Gastroesophageal sphincter (tissue), 4 donors: ENCODE data around the gene NUDT11. TPM values are rescaled to one million over a fixed set of nuclear protein-coding genes. Genes with fewer than 3 reads are reported as not detected.

ENCODE experiments used
- ATAC-seq: fragments of 150-250 bp; one replicate; pipeline ENCODE4 v1.9.1; 2016; ENCODE audit warnings: mild to moderate bottlenecking, moderate library complexity
- H3K27ac ChIP-seq, 4 donors: fragments of 200-600 bp; sonication (generic) in 3 of 4; 1 replicate in 3 of 4; 2 replicates in 1 of 4; pipeline ENCODE4 v1.5.1; 2016 to 2019
- H3K27me3 ChIP-seq: fragments of 200-600 bp; sonication (generic); one replicate; pipeline ENCODE4 v1.5.1; 2019
- H3K36me3 ChIP-seq, 2 donors: fragments of 200-600 bp; sonication (generic); one replicate each; pipeline ENCODE4 v1.5.1; 2019; ENCODE audit warnings: control low read depth in 1 of 2
- H3K4me1 ChIP-seq, 3 donors: fragments of 200-600 bp; sonication (generic); 1 replicate in 2 of 3; 2 replicates in 1 of 3; pipeline ENCODE4 v1.5.1; 2016 to 2019; ENCODE audit warnings: control low read depth in 2 of 3
- H3K4me3 ChIP-seq, 2 donors: fragments of 200-600 bp; sonication (generic); one replicate each; pipeline ENCODE4 v1.5.1; 2019; ENCODE audit warnings: mild to moderate bottlenecking in 1 of 2, moderate library complexity in 1 of 2
- H3K9me3 ChIP-seq, 3 donors: fragments of 200-600 bp; sonication (generic); one replicate each; pipeline ENCODE4 v1.5.1; 2017 to 2019; ENCODE audit warnings: control low read depth in 2 of 3
- CTCF ChIP-seq, 4 experiments: fragments of 200-600 bp in 2 of 4; fragments of 450-650 bp in 2 of 4; sonication (generic) in 1 of 4; IDR thresholded peaks; one replicate each; pipeline ENCODE4 v1.5.1; 2017 to 2019; ENCODE audit warnings: antibody characterized with exemption in 4 of 4, mild to moderate bottlenecking in 2 of 4, moderate library complexity in 2 of 4
- EP300 ChIP-seq: sonication (generic); formaldehyde crosslinking; IDR thresholded peaks from one replicate; pipeline ENCODE4 v1.6.1; 2017; ENCODE audit warnings: antibody characterized with exemption, mild to moderate bottlenecking
- POLR2A ChIP-seq, 2 donors: fragments of 450-650 bp; IDR thresholded peaks; one replicate each; pipeline ENCODE4 v1.6.1; 2017; ENCODE audit warnings: antibody characterized with exemption in 2 of 2, mild to moderate bottlenecking in 2 of 2, moderate library complexity in 1 of 2
- POLR2AphosphoS5 ChIP-seq: sonication (generic); formaldehyde crosslinking; IDR thresholded peaks from one replicate; pipeline ENCODE4 v1.6.1; 2017; ENCODE audit warnings: antibody characterized with exemption
- WGBS, 2 donors: methylation state at CpG; one replicate each; pipeline ENCODE4 v1.1.5; 2018; ENCODE audit warnings: low coverage in 1 of 2; 5-methylcytosine and 5-hydroxymethylcytosine counted together
- total RNA-seq, 4 donors: library from RNA; depleted of rRNA; stranded (reverse); fragments of >200 nt; gene quantifications; one replicate each; pipeline ENCODE4 v1.1.0, GENCODE V29; 2016

Gene NUDT11
- total RNA-seq, 4 donors from 2014 or later = 2.4 to 5.1 (median 3.8) TPM

GRCh38 chrX:51461053-51462044 lies 35.0 kb downstream of the NUDT11 start:
- Histone ChIP-seq H3K36me3 (no peaks in the 10 kb centered on the region), H3K27ac (no peak overlapping the region), H3K4me3 (no peak overlapping the region), H3K9me3 (no peaks in the 10 kb centered on the region), H3K27me3 (no peaks in the 10 kb centered on the region), H3K4me1 (no peaks in the 10 kb centered on the region)
- WGBS, 2 donors = 31 to 46% methylated on average over 12 of the region's 15 CpGs
- TF ChIP-seq CTCF (IDR thresholded peaks at IDR 0.05) (peak; percentile 43 to 83 (median 61)), POLR2AphosphoS5 (no peak)
- no peak for ATAC-seq

- ATAC-seq = no peak
- H3K27me3 ChIP-seq = no peaks in the 10 kb centered on the region
Measured at GRCh38 chrX:51459125-51459524, 37.3 kb downstream of the NUDT11 start.

GRCh38 chrX:51456814-51457213 lies 39.6 kb downstream of the NUDT11 start:
- WGBS, 2 donors = 0% methylated on average over 1 of the region's 1 CpG
- no peaks in the 10 kb centered on the region for H3K4me1 ChIP-seq
- TF ChIP-seq CTCF (IDR thresholded peaks at IDR 0.05) (no peak), POLR2AphosphoS5 (no peak), EP300 (no peak), POLR2A (IDR thresholded peaks at IDR 0.05) (no peak)
- H3K27me3 ChIP-seq = no peaks in the 10 kb centered on the region
- H3K36me3 ChIP-seq = no peaks in the 10 kb centered on the region
- no peak overlapping the region for H3K27ac ChIP-seq
- no peak overlapping the region for H3K4me3 ChIP-seq
- no peak for ATAC-seq
- H3K9me3 ChIP-seq = no peaks in the 10 kb centered on the region

More at GRCh38 chrX:51459125-51459524, 37.3 kb downstream of the NUDT11 start:
- TF ChIP-seq EP300 (no peak), CTCF (IDR thresholded peaks at IDR 0.05) (peak in 1 of 4 experiments; percentile 43)
- WGBS, 2 donors = 40% methylated on average over 1 of the region's 1 CpG; no CpG with 5 or more reads in 1 of the 2 donors
- H3K4me3 ChIP-seq = no peak overlapping the region
- H3K36me3 ChIP-seq = no peaks in the 10 kb centered on the region
- H3K4me1 ChIP-seq = no peaks in the 10 kb centered on the region
- H3K9me3 ChIP-seq = no peaks in the 10 kb centered on the region
- no peak overlapping the region for H3K27ac ChIP-seq

- no peak for TF ChIP-seq POLR2A (IDR thresholded peaks at IDR 0.05)
- no peak for TF ChIP-seq POLR2AphosphoS5
- no peak for TF ChIP-seq EP300
- no peak for TF ChIP-seq CTCF (IDR thresholded peaks at IDR 0.05)
- Histone ChIP-seq H3K4me1 (no peaks in the 10 kb centered on the region), H3K27ac (no peak overlapping the region), H3K36me3 (no peaks in the 10 kb centered on the region), H3K4me3 (no peak overlapping the region), H3K9me3 (no peaks in the 10 kb centered on the region), H3K27me3 (no peaks in the 10 kb centered on the region)
- no peak for ATAC-seq
- 81 to 83% methylated on average over 1 to 4 of the region's 7 CpGs for WGBS, 2 donors
Measured at GRCh38 chrX:51456246-51456645, 40.1 kb downstream of the NUDT11 start.

GRCh38 chrX:51440365-51440764 lies 56.0 kb downstream of the NUDT11 start:
- H3K9me3 ChIP-seq = no peaks in the 10 kb centered on the region
- no peaks in the 10 kb centered on the region for H3K27me3 ChIP-seq
- H3K4me3 ChIP-seq = no peak overlapping the region
- no peak for TF ChIP-seq POLR2AphosphoS5
- no peak for TF ChIP-seq POLR2A (IDR thresholded peaks at IDR 0.05)
- no peak for TF ChIP-seq CTCF (IDR thresholded peaks at IDR 0.05)
- TF ChIP-seq EP300 = no peak
- no peak for ATAC-seq
- H3K4me1 ChIP-seq = no peaks in the 10 kb centered on the region
- 50% methylated on average over 1 of the region's 1 CpG; no CpG with 5 or more reads in 1 of the 2 donors for WGBS, 2 donors
- no peaks in the 10 kb centered on the region for H3K36me3 ChIP-seq
- H3K27ac ChIP-seq = no peak overlapping the region
